Kidney (tissue), 14 donors: ENCODE measurements around the gene AKAP8. TPM values are rescaled to one million over a fixed set of nuclear protein-coding genes. Genes with fewer than 3 reads are reported as not detected.
"Not testable (repeated sequence)": the region's sequence is repeated elsewhere in the genome, so short reads cannot be mapped to it uniquely, and the experiment has no call there.

Experiments used
- DNase-seq, 5 donors: peaks; one replicate each; pipeline ENCODE4 v3.0.0-alpha.2; 2013 to 2020
- FAIRE-seq: peaks from 2 replicates; lab custom pipeline; 2012; peaks lifted over from hg19 to GRCh38; lab: Jason Lieb, UNC
- H3K27ac ChIP-seq, 2 donors: one replicate each; pipeline ENCODE4 v1.7.0; 2013; ENCODE audit warnings: low read depth in 2 of 2, low read length in 2 of 2, inconsistent platforms in 1 of 2
- H3K27me3 ChIP-seq: one replicate; pipeline ENCODE4 v1.7.1; 2013; ENCODE audit warnings: low read length, inconsistent platforms; ENCODE audit not compliant: control insufficient read depth, insufficient read depth
- H3K36me3 ChIP-seq, 3 donors: one replicate each; pipeline versions ENCODE4 v1.7.0 to v1.7.1; 2013; ENCODE audit warnings: low read length in 3 of 3, control low read depth in 1 of 3, inconsistent platforms in 1 of 3; ENCODE audit not compliant: insufficient read depth in 3 of 3, control insufficient read depth in 2 of 3
- H3K4me1 ChIP-seq, 3 donors: one replicate each; pipeline versions ENCODE4 v1.7.0 to v1.7.1; 2013; ENCODE audit warnings: low read length in 3 of 3, inconsistent platforms in 1 of 3, low read depth in 1 of 3; ENCODE audit not compliant: control insufficient read depth in 2 of 3, insufficient read depth in 2 of 3
- H3K4me3 ChIP-seq, 3 donors: one replicate each; pipeline versions ENCODE4 v1.7.0 to v1.8.1; 2013; ENCODE audit warnings: low read length in 3 of 3, control low read depth in 1 of 3, inconsistent platforms in 1 of 3
- H3K9ac ChIP-seq, 3 donors: one replicate each; pipeline versions ENCODE4 v1.7.0 to v1.7.1; 2013; ENCODE audit warnings: low read length in 3 of 3, control low read depth in 1 of 3, inconsistent platforms in 1 of 3
- H3K9me3 ChIP-seq, 3 donors: one replicate each; pipeline versions ENCODE4 v1.7.0 to v1.7.1; 2013; ENCODE audit warnings: low read length in 3 of 3, control low read depth in 1 of 3, inconsistent platforms in 1 of 3; ENCODE audit not compliant: control insufficient read depth in 2 of 3, insufficient read depth in 1 of 3
- intact Hi-C: fragments of 100-400 bp; cut with DNase I; formaldehyde crosslinking; loops from one replicate; pipeline ENCODE4 v1.11.1; 2022
- polyA plus RNA-seq: library from polyadenylated mRNA; stranded (reverse); fragments of 350-450 nt; fragmentation: Illumina TruSeq; extraction: RNeasy Lipid Tissue Mini Kit (QIAGEN cat#74804); gene quantifications from one replicate; pipeline ENCODE4 v1.2.3, GENCODE V29; 2014; ENCODE audit warnings: low read depth, low replicate concordance; ENCODE audit not compliant: insufficient read depth
- total RNA-seq: library from RNA; stranded (reverse); fragmentation: NEBNext Ultra II Directional; extraction: Animal tissue kit (Norgen Biotek cat#: 25700); gene quantifications from one replicate; pipeline ENCODE4 v1.2.1, GENCODE V29; 2021
- TF ChIP-seq, protein P1 (sequence below): IDR thresholded peaks from 3 replicates; pipeline ENCODE4 v1.5.1; 2012; ENCODE audit warnings: mild to moderate bottlenecking, moderate library complexity, borderline replicate concordance; ENCODE audit not compliant: insufficient read depth; ENCODE audit errors: extremely low read depth
- donor health status: control.
- donor health status: control.
- donor health status: control.
- donor health status: control.
- donor health status: control.
- donor health status: DM: yes; HTN: yes; CAD: no.
- donor health status: Normal renal cell carcinoma (clear cell type).

The AKAP8 gene
- total and polyA plus RNA-seq, 2 donors from 2014 or later, result 11.5 to 60.2 TPM

DNA sequence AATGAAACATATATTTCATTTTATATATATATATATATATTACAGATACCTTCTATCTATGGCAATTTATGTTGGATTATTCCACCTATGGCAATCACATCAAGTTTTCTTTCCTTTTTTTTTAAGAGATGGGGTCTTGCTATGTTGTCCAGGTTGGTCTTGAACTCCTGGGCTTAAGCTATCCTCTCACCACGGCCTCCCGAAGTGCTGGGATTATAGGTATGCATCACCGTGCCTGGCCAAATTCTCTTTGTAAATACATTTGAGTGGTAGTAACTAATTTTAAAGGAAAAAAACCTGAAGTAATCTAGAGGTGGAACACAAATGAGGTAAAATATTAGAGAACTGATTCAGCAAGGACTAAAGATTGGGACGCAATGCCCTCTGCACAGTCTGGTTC lies 25.7 kb downstream of the AKAP8 start:
- intact Hi-C loops, result no loop called here
- Histone ChIP-seq H3K9ac (no peak overlapping the region), H3K27ac (no peak overlapping the region), H3K27me3 (no peaks in the 10 kb centered on the region), H3K4me3 (no peak overlapping the region), H3K4me1 (peaks cover 0 to 2% (median 0%) of the 10 kb centered on the region in 3 donors), H3K36me3 (peaks cover 4 to 23% (median 19%) of the 10 kb centered on the region in 3 donors), H3K9me3 (no peaks in the 10 kb centered on the region)
- DNase-seq, result no peak
- FAIRE-seq, result no peak
- TF ChIP-seq, protein P1, sequence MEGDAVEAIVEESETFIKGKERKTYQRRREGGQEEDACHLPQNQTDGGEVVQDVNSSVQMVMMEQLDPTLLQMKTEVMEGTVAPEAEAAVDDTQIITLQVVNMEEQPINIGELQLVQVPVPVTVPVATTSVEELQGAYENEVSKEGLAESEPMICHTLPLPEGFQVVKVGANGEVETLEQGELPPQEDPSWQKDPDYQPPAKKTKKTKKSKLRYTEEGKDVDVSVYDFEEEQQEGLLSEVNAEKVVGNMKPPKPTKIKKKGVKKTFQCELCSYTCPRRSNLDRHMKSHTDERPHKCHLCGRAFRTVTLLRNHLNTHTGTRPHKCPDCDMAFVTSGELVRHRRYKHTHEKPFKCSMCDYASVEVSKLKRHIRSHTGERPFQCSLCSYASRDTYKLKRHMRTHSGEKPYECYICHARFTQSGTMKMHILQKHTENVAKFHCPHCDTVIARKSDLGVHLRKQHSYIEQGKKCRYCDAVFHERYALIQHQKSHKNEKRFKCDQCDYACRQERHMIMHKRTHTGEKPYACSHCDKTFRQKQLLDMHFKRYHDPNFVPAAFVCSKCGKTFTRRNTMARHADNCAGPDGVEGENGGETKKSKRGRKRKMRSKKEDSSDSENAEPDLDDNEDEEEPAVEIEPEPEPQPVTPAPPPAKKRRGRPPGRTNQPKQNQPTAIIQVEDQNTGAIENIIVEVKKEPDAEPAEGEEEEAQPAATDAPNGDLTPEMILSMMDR, result no peak

DNA sequence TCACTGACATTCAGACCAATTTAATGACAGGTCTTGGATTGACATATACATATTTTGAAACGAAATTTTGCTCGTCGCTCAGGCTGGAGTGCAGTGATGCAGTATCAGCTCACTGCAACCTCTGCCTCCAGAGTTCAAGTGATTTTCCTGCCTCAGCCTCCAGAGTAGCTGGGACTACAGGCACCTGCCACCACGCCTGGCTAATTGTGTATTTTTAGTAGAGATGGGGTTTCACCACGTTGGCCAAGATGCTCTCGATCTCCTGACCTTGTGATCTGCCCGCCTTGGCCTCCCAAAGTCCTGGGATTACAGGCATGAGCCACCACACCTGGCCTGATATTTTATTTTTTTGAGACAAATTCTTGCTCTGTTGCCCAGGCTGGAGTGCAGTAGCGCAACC lies 27.1 kb downstream of the AKAP8 start:
- H3K27me3 ChIP-seq, H3K9ac ChIP-seq, H3K27ac ChIP-seq, FAIRE-seq, H3K4me1 ChIP-seq, DNase-seq, intact Hi-C loops, H3K9me3 ChIP-seq, H3K4me3 ChIP-seq: not testable (repeated sequence)
- peaks cover 0 to 16% (median 9%) of the 10 kb centered on the region in 3 donors for H3K36me3 ChIP-seq

DNA sequence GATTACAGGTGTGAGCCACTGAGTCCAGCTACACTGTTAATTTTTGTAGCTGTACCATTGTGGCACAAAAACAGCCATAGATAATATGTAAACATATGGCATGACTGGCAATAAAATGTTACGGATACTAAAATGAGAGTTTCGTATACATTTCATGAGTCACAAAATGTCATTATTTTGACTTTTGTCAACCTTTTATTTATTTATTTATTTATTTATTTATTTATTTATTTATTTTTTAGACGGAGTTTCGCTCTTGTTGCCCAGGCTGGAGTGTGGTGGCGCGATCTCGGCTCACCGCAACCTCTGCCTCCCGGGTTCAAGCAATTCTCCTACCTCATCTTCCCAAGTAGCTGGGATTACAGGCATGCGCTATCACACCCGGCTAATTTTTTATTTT lies 38.3 kb downstream of the AKAP8 start:
- H3K36me3 ChIP-seq, H3K9me3 ChIP-seq, FAIRE-seq, H3K27me3 ChIP-seq, intact Hi-C loops, H3K4me1 ChIP-seq, H3K9ac ChIP-seq, H3K27ac ChIP-seq, DNase-seq, H3K4me3 ChIP-seq: not testable (repeated sequence)

DNA sequence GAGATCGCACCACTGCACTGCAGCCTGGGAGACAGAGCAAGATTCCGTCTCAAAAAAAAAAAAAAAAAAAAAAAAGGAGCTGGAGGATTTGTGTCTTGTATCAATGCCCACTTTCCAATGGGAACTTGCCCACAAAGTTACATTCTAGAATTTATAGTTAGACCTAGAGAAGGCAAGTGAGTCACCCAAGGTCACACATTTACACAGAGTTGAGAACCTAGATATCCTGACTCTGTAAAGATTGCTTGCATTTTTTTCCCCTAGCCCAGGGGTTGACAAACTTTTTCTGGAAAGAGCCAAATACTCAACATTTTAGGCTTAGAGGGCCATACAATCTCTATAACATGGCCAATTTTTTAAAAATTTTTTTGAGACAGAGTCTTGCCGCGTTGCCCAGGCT lies 39.5 kb downstream of the AKAP8 start:
- Histone ChIP-seq H3K4me3 (no peak overlapping the region), H3K9ac (no peak overlapping the region), H3K27me3 (no peaks in the 10 kb centered on the region), H3K4me1 (no peaks in the 10 kb centered on the region), H3K9me3 (no peaks in the 10 kb centered on the region), H3K36me3 (peaks cover 0 to under 1% (median 0%) of the 10 kb centered on the region in 3 donors), H3K27ac (no peak overlapping the region)
- FAIRE-seq (no peak), DNase-seq (no peak)
- intact Hi-C loops, result no loop called here
- TF ChIP-seq, protein P1, result no peak
